ENCODE results near the gene MAP3K20.

DNA sequence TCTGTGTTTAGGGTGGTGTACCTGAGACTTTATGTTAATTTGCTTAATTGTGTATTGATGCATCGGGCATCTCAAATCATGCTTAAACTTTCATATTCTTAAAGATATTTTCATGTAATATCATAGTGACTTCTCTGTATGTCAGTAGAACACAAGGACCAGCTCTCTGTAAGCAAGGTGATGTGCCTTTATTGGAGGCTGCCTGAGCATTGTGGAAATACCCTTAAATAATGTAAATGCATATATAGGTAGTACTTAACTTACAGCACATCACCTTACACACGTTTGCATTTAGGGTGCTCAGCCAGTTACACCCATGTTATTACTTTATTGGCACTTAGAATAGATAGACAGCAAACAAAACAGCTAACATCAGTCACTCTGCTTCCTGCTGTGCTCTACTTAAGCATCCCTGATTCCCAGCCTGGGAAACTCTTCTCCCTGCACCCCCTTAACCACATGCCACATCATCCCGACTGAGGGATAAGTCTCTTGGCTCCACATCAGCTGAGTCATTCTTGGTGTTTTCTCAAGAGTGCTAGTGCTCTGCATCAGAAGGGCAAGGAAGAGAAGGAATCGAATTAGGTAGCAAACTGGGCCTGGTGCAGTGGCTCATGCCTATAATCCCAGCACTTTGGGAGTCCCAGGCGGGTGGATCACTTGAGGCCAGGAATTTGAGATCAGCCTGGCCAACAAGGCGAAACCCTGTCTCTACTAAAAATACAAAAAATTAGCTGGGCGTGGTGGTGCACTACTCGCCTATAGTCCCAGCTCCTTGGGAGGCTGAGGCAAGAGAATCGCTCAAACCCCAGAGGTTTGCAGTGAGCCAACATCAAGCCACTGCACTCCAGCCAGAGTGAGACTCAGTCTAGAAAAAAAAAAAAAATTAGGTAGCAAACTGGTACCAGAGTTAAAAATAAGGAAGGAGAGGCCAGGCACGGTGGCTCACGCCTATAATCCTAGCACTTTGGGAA, 108.7 kb downstream of the MAP3K20 start:
- TF ChIP-seq POLR2A (IDR thresholded peaks at IDR 0.05) = no peak
- TF ChIP-seq CTCF (IDR thresholded peaks at IDR 0.05) = no peak
- TF ChIP-seq POLR2AphosphoS5 (IDR thresholded peaks at IDR 0.05) = no peak
